GM12891 (cell line): ENCODE measurements around the gene OXER1.

Experiments
- DNase-seq: peaks from one replicate; pipeline ENCODE4 v3.0.0; 2011; ENCODE audit warnings: low spot score; ENCODE audit not compliant: insufficient read length
- FAIRE-seq: peaks from 2 replicates; lab custom pipeline; 2011; peaks lifted over from hg19 to GRCh38; lab: Jason Lieb, UNC
- PAX5 ChIP-seq: IDR thresholded peaks from 2 replicates; pipeline ENCODE4 v1.6.1; 2011; ENCODE audit warnings: low read length, moderate library complexity, mild to moderate bottlenecking; ENCODE audit not compliant: insufficient read depth, severe bottlenecking
- POLR2A ChIP-seq: IDR thresholded peaks from 2 replicates; pipeline ENCODE4 v1.6.1; 2011; ENCODE audit warnings: low read depth, low read length, control low read depth
- POLR2AphosphoS5 ChIP-seq: IDR thresholded peaks from 2 replicates; pipeline ENCODE4 v1.6.1; 2011; ENCODE audit warnings: low read depth, low read length, control low read depth
- POU2F2 ChIP-seq: IDR thresholded peaks from 2 replicates; pipeline ENCODE4 v1.6.1; 2011; ENCODE audit warnings: low read depth, mild to moderate bottlenecking, control low read depth, low read length, moderate library complexity
- SPI1 ChIP-seq: IDR thresholded peaks from 2 replicates; pipeline ENCODE4 v1.6.1; 2011; ENCODE audit warnings: low read depth, low read length, control low read depth
- TAF1 ChIP-seq: IDR thresholded peaks from 2 replicates; pipeline ENCODE4 v1.6.1; 2011; ENCODE audit warnings: low read depth, low read length, control low read depth

Gene OXER1

DNA sequence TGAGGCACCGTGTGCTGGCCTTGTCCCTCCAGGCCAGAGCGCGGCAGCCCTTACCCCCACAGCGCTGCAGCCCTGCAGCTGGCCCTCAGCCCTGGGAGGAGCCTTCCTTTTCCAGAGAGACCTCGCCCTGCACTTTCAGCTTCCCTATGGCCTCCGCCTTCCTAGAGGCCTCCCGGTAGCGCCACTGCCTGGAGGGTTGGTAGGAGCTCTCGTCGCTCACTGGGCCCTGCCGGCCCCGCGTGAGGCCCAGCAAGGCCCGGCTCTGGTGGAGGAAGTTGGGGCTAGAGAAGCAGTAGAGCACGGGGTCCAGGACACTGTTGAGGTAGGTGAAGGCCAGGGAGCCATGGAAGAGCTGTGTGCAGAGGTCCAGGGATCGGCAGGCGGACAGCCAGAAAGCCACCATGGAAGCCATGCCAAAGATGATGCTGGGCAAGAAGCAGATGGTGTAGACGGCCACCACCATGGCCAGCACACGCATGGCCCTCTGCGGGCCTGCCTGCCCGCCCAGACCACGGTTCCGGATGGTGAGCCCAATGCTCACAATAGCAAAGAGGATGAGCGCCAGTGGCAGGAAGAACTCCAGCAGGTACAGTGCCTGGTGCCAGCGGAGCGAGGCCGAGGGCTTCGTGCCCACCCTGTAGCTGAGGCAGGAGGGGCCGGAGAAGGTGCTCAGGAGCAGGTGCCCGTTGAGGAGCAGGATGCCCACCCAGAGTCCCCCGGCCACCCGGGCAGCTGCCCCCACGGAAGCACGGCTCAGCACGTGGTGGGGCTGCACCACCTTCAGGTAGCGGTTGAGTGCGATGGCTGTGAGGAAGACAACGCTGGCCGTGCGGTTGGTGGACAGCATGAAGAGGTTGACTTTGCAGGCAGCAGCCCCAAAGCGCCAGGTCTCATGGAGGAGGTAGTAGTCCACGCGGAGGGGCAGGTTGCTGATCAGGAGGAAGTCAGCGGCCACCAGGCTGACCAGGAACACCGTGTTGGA, 821 bp downstream of the OXER1 start:
- TF ChIP-seq SPI1, result no peak
- no peak for TF ChIP-seq POLR2AphosphoS5
- TF ChIP-seq POU2F2, result no peak
- TF ChIP-seq PAX5, result no peak
- no peak for TF ChIP-seq TAF1
- TF ChIP-seq POLR2A, result no peak
- FAIRE-seq (no peak), DNase-seq (no peak)

DNA sequence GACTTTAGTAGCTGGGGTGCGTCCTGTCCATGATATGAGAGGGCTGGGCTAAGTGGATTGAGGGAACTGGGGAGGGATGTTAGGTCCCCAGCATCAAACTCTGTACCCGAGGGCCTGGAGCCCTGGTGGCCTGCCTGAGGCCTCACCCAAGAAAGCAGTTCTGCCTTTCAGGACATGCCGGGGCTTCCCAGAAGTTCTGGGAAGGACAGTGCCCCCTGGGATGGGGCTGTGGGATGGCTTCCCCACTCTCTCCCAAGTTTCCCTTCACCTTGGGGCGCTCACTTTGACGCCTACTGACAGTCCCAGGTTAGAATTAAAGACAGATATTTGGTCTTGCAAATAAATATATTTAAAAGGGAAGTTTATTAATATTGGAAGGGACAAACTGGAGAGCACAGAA, 1.8 kb downstream of the OXER1 start:
- TF ChIP-seq PAX5 (no peak), POLR2A (no peak), TAF1 (no peak), POU2F2 (no peak), POLR2AphosphoS5 (no peak), SPI1 (no peak)
- FAIRE-seq, result no peak
- DNase-seq, result no peak

DNA sequence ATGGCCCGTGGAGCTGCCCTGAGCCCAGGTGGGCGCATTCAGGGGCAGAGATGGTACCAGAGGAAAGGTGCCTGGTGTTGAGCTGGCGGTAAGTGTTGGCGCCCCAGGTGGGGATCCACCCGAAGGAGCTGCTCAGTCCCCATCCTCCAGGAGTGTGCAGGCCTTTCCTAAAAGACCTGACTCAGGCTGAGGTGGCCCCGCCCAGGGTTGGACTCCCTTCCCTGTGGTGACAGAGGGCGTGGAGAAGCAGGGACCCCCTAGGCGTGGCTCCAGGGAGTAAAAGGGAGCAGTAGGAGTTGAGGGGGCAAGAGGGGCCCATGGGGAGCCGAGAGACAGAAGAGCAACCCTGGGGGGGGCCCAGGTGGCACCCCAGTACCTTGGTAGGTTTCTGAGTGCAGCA, 2.4 kb downstream of the OXER1 start:
- DNase-seq, result no peak
- TF ChIP-seq SPI1 (no peak), TAF1 (no peak)

DNA sequence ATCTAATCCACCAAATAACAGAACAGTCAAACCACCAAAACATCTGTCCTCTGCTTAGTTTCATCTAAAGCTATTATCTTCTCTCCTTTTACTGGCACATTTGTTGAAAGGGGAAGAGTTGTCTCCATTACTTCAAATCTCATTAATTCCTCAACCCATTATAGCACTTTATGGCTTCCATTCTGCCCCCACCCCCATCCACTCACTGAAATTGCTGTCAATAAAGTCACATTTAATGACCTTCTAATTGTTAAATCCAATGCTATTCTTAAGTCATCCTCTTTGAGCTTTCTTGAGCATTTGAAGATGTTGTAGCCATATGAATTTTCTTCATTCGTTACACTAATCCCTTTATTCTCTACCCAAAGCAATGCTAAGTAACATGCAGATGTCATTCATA, 5.2 kb downstream of the OXER1 start:
- no peak for TF ChIP-seq POLR2AphosphoS5
- no peak for TF ChIP-seq TAF1
- no peak for TF ChIP-seq POU2F2
- TF ChIP-seq POLR2A, result no peak
- no peak for TF ChIP-seq PAX5
- no peak for TF ChIP-seq SPI1
- DNase-seq (no peak), FAIRE-seq (no peak)

More for the DNA sequence above, 2.4 kb downstream of the OXER1 start:
- FAIRE-seq, result no peak

DNA sequence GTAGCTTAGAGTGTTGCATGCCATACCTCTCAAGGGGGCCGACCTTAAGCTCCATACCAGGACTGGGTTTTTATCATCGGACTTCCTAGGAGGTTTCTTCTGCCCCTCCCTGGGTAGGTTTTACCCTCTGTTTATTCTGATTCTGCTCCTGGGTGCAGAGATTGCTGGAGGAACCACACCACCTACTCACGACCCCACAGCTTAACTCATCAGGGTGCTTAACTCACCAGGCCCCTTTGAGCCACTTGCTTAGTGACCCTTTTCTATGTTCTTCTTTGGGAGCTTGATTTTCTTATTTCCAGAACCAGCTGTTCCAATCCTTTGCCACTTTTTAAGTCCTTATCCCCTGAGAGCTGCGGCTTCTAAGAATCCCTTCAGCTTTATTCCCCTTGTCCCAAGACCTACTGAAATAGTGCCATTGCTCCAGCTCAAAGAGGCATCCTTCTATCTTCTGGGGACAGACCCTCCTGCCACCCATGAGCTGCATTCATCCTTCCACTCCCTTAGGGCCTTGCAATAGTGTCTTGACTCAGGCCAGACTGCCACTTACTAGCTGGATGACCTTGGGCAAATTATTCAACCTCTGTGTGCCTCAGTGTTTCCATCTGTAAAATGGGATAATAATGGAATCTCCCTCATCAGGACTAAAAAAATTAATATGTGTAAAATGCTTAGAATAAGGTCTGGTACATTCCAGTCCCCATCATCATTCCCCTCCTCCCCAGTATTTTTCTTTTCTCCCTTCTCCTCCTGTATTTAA, 5.8 kb downstream of the OXER1 start:
- no peak for DNase-seq
- peak; percentile 35 for FAIRE-seq
- TF ChIP-seq POLR2A (no peak), SPI1 (no peak), POLR2AphosphoS5 (no peak)

DNA sequence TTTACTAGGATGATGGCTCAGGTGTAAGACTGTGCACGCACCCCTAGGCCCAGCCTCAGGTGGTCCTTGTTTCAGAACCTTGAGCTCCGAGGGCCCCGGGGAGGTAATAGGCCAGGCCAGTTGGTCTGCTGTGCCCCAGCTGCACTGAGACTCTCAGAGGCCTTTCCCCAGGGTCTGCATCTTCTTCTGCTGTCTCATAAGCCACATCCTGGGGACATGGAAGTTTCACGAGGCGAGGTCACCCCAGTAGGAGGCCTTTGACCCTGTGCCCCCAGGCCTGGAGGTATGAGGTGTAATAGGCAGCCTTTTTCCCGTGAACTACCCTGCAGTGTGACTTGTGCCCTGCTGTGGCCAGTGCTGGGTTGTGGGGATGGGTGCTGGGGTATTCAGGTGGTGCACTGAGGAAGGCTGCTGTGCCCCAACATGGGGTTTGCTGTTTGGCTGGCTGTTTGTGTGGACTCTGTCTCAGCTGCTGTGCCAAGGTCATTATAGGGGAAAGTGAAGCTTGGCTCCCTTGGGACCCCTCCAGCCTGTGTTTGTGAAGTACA, 6.9 kb downstream of the OXER1 start:
- DNase-seq (no peak), FAIRE-seq (no peak)
- TF ChIP-seq POU2F2, result no peak

DNA sequence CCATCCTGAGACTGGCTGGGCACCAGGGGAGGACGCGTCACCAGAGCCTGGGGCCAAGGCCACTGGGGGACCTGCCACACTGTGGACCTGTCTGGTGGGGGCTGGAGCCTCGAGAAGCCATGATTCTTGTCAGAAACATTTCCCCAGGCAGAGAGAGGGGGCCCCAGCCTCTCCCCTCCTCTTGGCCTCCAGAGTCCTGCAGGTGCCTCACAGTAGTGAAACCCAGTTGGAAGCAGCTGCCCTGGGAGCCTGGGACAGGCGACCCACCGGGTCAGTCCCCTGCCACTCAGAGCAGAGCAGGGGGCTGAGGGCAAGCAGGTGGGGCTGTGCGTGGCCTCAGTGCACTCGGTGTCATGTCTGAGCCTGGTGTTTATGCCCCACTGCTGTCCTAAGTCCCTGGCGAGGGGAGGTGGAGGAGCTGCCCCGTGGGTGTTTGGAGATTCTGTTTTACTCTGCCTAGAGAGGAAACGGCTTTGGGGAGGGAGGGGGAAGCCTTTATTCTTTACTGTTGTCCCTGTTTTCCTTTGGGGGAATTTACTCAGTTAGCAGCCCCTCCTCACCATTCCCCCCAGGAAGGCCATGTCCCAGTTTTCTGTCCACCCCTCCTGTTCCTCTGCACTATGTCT, 7.7 kb downstream of the OXER1 start:
- FAIRE-seq, result no peak
- no peak for DNase-seq
- TF ChIP-seq TAF1 (no peak), PAX5 (no peak), SPI1 (no peak), POLR2AphosphoS5 (no peak), POLR2A (no peak), POU2F2 (no peak)

DNA sequence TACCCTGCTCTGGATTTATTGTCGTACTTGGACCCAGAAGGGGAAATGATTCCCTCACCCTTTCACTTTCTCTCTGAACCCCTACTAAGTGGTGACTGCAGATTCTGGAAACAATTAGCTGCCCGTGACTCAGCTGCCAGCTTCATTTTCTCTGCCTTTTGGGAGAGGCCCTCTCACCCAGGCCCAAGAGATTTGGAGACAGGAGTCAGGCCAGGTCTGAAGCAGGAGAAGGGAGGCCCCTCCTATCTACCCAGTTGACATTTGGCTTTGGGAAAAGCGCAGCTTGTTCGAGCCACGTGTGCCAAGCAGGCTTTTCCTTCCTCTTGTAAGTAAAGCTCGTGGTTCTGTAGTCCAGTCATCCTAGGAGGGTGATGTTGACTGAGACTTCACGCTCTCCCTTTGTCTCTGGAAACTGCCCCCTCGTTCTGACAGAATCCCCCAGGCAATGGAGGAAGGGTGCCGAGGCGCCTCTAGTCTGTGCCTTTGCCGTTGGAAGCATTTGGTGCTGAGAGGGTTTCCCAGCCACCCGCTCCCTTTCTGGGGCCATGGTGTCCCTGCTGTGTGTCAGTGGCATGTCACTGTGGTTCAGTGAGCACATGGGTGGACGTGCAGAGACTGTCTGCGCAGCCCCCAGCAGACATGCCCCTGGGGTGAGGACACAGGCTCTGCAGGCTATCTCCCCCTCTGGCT, 8.6 kb downstream of the OXER1 start:
- no peak for FAIRE-seq
- no peak for DNase-seq
- TF ChIP-seq SPI1, result peak; percentile 36; the same call in 1 of the 2 replicates
- TF ChIP-seq POLR2AphosphoS5, result no peak

DNA sequence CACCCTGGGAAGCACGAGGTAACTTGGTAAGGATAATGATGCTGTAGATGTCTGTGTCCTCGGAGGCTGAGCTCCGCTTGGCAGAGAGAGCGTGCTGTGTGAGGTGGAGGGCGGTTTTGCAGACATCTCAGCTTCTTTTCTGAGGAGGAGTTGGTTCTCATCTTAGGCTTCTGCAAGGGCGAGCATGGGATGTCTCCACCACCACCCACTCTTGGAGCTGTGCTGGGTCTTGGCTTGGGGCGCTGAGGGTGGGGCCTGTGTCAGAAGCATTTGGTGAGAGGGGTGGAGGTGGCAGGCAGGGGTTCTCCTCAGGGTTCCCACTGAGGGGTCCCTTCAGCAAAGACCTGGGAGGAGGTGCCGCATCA, 9.2 kb downstream of the OXER1 start:
- DNase-seq (no peak), FAIRE-seq (no peak)
- TF ChIP-seq POLR2AphosphoS5 (no peak), PAX5 (no peak), POU2F2 (no peak), TAF1 (no peak), SPI1 (no peak), POLR2A (no peak)
